Fibroblast of pulmonary artery (primary cell): ENCODE data around the gene SLC16A12.
"Not testable (repeated sequence)": the region's sequence is repeated elsewhere in the genome, so short reads cannot be mapped to it uniquely, and the experiment has no call there.

Source experiments
- DNase-seq: peaks from one replicate; pipeline ENCODE4 v3.0.0-alpha.2; 2010; ENCODE audit warnings: low read depth
- H3K4me3 ChIP-seq: replicated peaks from 2 replicates; pipeline ENCODE4 v1.5.1; 2011; ENCODE audit warnings: low read depth, mild to moderate bottlenecking, control low read depth, low read length, moderate library complexity
- CTCF ChIP-seq: IDR thresholded peaks from 2 replicates; pipeline ENCODE4 v1.5.1; 2011; ENCODE audit warnings: mild to moderate bottlenecking, control low read depth, low read length, inconsistent platforms; ENCODE audit errors: missing control alignments

The SLC16A12 gene

GRCh38 chr10:89550509-89550908, 15.1 kb upstream of the SLC16A12 start:
- H3K4me3 ChIP-seq, result no peak overlapping the region
- TF ChIP-seq CTCF, result no peak
- peak; percentile 59 for DNase-seq

DNA sequence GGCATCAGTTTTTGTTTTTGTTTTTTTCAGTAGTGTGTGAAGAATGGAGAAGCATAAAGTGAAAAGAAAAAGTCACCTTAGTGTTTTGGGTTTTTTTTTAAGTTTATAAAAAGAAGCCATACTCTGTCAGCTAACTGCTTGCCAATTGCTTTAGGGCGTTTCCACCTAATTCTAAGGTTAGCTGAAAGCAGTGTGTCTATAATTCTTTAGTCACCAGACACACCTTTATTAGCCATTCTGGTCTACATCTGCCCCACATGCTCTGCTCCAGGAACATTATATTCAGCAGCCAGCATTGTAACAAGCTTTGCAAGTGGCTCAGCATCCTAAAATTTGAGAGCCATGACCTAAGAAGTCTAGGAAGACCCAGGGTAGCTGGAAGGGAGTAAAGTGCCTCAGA, 14.1 kb upstream of the SLC16A12 start:
- no peak for DNase-seq

DNA sequence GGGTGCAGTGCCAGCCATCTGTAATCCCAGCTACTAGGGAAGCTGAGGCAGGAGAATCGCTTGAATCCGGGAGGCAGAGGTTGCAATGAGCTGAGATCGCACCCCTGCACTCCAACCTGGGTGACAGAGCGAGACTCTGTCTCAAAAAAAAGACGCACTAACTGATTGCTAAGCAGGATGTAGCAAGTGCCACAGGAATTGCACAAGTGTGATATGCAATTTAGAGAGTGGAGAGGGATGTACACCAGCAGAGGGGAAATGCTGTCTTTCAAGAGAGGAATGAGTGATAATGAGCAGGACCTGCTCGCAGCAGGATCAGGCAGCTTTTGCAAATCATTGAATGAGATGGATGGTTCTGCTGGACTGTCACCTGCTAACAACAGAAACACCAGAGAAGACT, 13.3 kb upstream of the SLC16A12 start:
- TF ChIP-seq CTCF, result no peak
- DNase-seq, result no peak
- no peak overlapping the region for H3K4me3 ChIP-seq

More for the DNA sequence above, 14.1 kb upstream of the SLC16A12 start:
- H3K4me3 ChIP-seq, result no peak overlapping the region
- no peak for TF ChIP-seq CTCF

DNA sequence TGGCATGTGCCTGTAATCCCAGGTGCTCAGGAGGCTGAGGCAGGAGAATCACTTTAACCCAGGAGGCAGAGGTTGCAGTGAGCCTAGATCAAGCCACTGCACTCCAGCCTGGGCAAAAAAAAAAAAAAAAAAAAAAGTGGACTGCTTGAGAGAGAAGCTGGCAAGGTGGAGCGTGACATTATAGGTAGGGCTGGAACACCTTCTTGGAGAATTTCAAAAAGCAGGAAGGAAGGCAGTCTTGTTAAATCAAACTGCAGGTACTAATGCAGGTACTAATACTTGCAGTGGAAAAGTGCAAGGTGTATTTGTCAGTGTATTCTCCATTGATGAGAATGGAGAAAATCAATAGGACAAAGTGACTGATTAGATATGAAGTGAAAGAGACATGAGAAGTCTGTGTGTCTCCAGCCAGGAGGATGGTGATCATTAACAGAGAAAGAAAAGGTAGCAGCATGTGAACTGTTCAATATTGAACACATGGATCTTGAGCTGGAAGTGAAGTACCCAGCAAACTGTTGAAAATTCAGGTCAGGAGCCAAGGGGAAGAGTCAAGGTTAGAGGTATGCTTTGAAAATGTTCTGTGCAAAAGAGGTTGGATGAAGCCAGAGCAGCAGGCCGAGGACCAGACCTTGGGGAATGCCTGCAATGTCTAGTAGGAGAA, 12.6 kb upstream of the SLC16A12 start:
- no peak for TF ChIP-seq CTCF
- DNase-seq, result no peak
- H3K4me3 ChIP-seq, result no peak overlapping the region

- not testable (repeated sequence) for DNase-seq, H3K4me3 ChIP-seq
Measured at GRCh38 chr10:89546651-89547050, 11.3 kb upstream of the SLC16A12 start.

GRCh38 chr10:89543841-89544240, 8.4 kb upstream of the SLC16A12 start:
- DNase-seq, result no peak
- no peak for TF ChIP-seq CTCF

DNA sequence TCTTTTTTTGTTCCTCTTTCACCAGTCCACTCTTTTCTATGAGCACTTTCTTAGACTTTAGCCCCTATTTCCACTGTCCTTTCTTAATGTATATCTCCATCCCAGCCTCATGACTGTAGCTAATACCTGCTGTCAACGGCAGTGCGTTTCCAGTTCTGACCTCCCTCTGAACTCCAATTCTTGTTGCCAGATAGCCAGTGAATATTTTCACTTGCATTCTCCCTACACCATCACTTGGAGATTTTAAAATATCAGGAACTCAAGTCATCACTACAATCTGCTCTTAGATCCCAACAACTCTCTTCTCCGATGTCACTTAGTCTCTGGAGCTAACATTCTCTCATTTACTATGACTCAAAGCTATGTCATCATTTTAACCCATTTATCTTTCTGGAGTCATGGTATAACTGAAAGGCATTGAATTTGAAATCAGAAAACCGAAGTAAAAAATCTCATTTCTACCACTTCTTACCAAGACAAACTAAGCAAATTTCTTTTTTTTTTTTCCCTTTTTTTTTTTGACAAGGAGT, 5.1 kb upstream of the SLC16A12 start:
- peak; percentile 33 for DNase-seq
- no peak overlapping the region for H3K4me3 ChIP-seq
- TF ChIP-seq CTCF, result no peak

More at GRCh38 chr10:89543841-89544240, 8.4 kb upstream of the SLC16A12 start:
- no peak overlapping the region for H3K4me3 ChIP-seq
